Central memory CD8-positive, alpha-beta T cell (primary cell): ENCODE data around the gene PCNT.
"Not testable (repeated sequence)": the region's sequence is repeated elsewhere in the genome, so short reads cannot be mapped to it uniquely, and the experiment has no call there.

Experiments
- ATAC-seq: fragments of 150-1000 bp; cut with Tn5 transposase; replicated peaks from 2 replicates; pipeline ENCODE4 v1.10.0; 2022; ENCODE audit warnings: mild to moderate bottlenecking, moderate FRiP score, moderate number of reproducible peaks; ENCODE audit not compliant: poor library complexity, severe bottlenecking; ENCODE audit errors: extremely low read depth
- DNase-seq, 2 donors: peaks; one replicate each; pipeline ENCODE4 v3.0.0; 2021; ENCODE audit warnings: low spot score in 2 of 2
- H3K27ac Mint-ChIP-seq: one replicate; pipeline ENCODE4 v1.8.0; 2022; ENCODE audit warnings: low read depth, mild to moderate bottlenecking, moderate library complexity, mixed read lengths
- H3K27me3 Mint-ChIP-seq: one replicate; pipeline ENCODE4 v1.8.0; 2022; ENCODE audit warnings: mixed read lengths
- H3K36me3 Mint-ChIP-seq: one replicate; pipeline ENCODE4 v1.8.0; 2022; ENCODE audit warnings: mild to moderate bottlenecking, moderate library complexity, mixed read lengths; ENCODE audit not compliant: insufficient read depth
- H3K4me1 Mint-ChIP-seq: one replicate; pipeline ENCODE4 v1.8.0; 2022; ENCODE audit warnings: mixed read lengths
- H3K4me3 Mint-ChIP-seq: one replicate; pipeline ENCODE4 v1.8.0; 2022; ENCODE audit warnings: mild to moderate bottlenecking, moderate library complexity, mixed read lengths
- H3K9me3 Mint-ChIP-seq: one replicate; pipeline ENCODE4 v1.8.0; 2022; ENCODE audit warnings: mixed read lengths

Gene PCNT

DNA sequence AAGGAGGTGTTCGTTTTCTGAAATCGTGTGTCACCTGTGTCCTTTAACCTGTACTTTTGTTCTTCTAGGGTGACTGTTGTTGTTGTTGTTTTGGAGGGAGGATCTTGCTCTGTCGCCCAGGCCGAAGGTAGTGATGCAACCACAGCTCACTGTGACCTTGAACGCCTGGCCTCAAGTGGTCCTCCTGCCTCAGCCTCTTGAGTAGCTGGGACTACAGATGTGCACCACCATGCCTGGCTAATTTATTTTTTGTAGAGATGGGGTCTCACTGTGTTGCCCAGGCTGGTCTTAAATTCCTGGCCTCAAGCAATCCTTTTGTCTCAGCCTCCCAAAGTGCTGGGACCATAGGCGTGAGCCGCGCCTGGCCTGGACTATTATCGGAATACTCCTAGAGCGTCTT, 49.0 kb downstream of the PCNT start:
- not testable (repeated sequence) for H3K36me3 Mint-ChIP-seq, H3K4me3 Mint-ChIP-seq, H3K9me3 Mint-ChIP-seq, DNase-seq, ATAC-seq, H3K27me3 Mint-ChIP-seq, H3K27ac Mint-ChIP-seq
- peaks cover 21% of the 10 kb centered on the region for H3K4me1 Mint-ChIP-seq

DNA sequence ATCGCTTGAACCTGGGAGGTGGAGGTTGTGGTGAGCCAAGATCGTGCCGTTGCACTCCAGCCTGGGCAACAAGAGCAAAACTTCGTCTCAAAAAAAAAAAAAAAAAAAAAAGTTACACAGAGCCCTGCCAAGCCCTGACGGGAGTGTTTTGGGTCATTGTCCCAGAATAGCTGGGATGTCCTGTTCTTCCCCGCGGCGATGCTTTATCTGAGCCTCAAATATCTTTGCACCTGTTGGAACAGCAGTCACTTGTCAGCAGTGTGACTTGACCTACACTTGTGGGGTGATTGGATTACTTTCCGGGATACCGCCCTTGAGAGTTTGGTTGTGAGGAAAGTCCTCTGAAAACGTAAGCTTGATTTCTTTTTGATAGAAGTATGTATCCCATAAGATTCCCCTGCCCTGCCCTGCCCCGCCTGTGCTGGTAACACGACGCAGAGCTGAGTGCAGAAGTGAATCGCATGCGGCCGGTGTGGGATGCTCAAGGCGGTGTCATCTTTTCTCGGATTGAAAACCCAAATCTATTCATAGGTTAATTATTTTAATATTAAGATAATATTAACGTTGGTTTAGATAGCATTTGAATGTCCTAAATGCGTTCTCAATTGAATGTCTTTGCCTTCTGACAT, 50.9 kb downstream of the PCNT start:
- DNase-seq (no peak), ATAC-seq (no peak)
- no peak overlapping the region for H3K4me3 Mint-ChIP-seq
- no peaks in the 10 kb centered on the region for H3K27me3 Mint-ChIP-seq
- H3K4me1 Mint-ChIP-seq: peaks cover 15% of the 10 kb centered on the region
- H3K9me3 Mint-ChIP-seq: no peaks in the 10 kb centered on the region
- H3K27ac Mint-ChIP-seq: no peak overlapping the region
- H3K36me3 Mint-ChIP-seq: peaks cover 11% of the 10 kb centered on the region

DNA sequence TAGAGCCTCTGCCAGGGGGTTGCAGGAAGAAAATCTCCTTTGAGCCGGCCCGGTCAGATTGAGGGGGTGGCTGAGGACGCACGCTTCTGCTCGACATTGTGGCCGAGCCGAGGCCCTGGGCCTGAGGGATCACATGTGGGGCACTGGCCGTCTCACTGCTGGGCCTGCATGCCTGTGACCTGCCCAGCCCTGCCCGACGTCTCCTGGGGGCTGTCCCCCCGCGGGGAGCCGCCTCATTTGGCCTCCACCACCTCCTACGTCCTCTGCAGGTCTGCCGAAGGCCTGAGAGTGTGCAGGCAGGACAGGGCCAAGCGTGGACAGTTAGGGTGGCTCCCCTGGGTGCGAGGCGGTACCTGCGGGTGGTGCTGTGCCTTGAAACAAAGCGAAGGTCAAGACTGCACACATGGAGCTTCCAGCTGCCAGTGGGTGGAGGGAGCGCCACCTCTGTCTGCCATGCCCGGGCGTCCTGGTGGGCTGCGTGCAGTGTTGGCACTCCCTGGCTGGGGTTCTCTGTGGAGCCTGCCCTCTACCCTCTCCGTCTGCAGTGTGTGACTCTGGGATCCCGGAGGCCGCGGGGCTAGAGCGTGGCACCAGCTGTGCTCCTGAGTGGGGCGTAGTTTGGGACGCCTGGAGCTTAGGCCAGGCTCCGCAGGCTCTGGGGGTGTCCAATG, 51.7 kb downstream of the PCNT start:
- Mint-ChIP-seq H3K4me1 (peaks cover 15% of the 10 kb centered on the region), H3K4me3 (no peak overlapping the region), H3K36me3 (peaks cover 11% of the 10 kb centered on the region), H3K9me3 (no peaks in the 10 kb centered on the region), H3K27me3 (no peaks in the 10 kb centered on the region), H3K27ac (no peak overlapping the region)
- DNase-seq: no peak
- no peak for ATAC-seq

- H3K27me3 Mint-ChIP-seq: no peaks in the 10 kb centered on the region
- peaks cover 16% of the 10 kb centered on the region for H3K4me1 Mint-ChIP-seq
- no peak for ATAC-seq
- H3K27ac Mint-ChIP-seq: no peak overlapping the region
- no peak for DNase-seq
- H3K36me3 Mint-ChIP-seq: peaks cover 10% of the 10 kb centered on the region
- H3K9me3 Mint-ChIP-seq: no peaks in the 10 kb centered on the region
- no peak overlapping the region for H3K4me3 Mint-ChIP-seq
Measured at GRCh38 chr21:46376231-46376628, 52.3 kb downstream of the PCNT start.

GRCh38 chr21:46376856-46377453, 53.0 kb downstream of the PCNT start:
- DNase-seq: no peak
- Mint-ChIP-seq H3K4me3 (no peak overlapping the region), H3K4me1 (peaks cover 23% of the 10 kb centered on the region), H3K36me3 (peaks cover 12% of the 10 kb centered on the region), H3K9me3 (peaks cover 3% of the 10 kb centered on the region), H3K27me3 (no peaks in the 10 kb centered on the region), H3K27ac (no peak overlapping the region)
- no peak for ATAC-seq

DNA sequence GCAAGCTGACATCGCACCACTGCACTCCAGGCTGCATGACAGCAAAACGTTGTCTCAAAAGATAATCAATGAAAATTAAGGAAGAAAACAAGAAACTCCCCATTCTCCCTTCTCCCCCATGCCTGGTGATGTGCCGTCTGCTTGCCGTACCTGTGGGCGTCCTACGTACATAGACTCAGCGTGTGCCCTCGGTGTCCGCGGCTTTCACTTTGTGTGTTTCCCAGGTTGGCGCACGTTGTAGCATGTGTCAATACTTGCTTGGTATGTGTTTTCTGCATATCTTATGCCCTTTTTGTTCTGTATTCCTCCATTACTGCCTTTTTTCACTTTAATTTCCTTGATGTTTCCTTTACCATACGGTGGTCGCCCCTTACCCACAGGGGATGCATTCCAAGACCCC, 53.8 kb downstream of the PCNT start:
- Mint-ChIP-seq H3K4me3 (no peak overlapping the region), H3K4me1 (peaks cover 20% of the 10 kb centered on the region), H3K9me3 (peaks cover 5% of the 10 kb centered on the region), H3K27me3 (no peaks in the 10 kb centered on the region), H3K27ac (no peak overlapping the region), H3K36me3 (peaks cover 12% of the 10 kb centered on the region)
- ATAC-seq (no peak), DNase-seq (no peak)

- H3K36me3 Mint-ChIP-seq: peaks cover 12% of the 10 kb centered on the region
- H3K27me3 Mint-ChIP-seq: no peaks in the 10 kb centered on the region
- no peak for ATAC-seq
- no peak for DNase-seq
- H3K9me3 Mint-ChIP-seq: peaks cover 5% of the 10 kb centered on the region
- no peak overlapping the region for H3K4me3 Mint-ChIP-seq
- H3K4me1 Mint-ChIP-seq: peaks cover 20% of the 10 kb centered on the region
- no peak overlapping the region for H3K27ac Mint-ChIP-seq
Measured at GRCh38 chr21:46379105-46379504, 55.1 kb downstream of the PCNT start.

GRCh38 chr21:46379691-46380090, 55.7 kb downstream of the PCNT start:
- H3K4me1 Mint-ChIP-seq: peaks cover 20% of the 10 kb centered on the region
- DNase-seq: no peak
- H3K4me3 Mint-ChIP-seq: no peak overlapping the region
- no peak for ATAC-seq
- peaks cover 5% of the 10 kb centered on the region for H3K9me3 Mint-ChIP-seq
- no peaks in the 10 kb centered on the region for H3K27me3 Mint-ChIP-seq
- no peak overlapping the region for H3K27ac Mint-ChIP-seq
- peaks cover 8% of the 10 kb centered on the region for H3K36me3 Mint-ChIP-seq

GRCh38 chr21:46381541-46381940, 57.6 kb downstream of the PCNT start:
- no peak overlapping the region for H3K27ac Mint-ChIP-seq
- H3K4me3 Mint-ChIP-seq: no peak overlapping the region
- H3K36me3 Mint-ChIP-seq: peaks cover 12% of the 10 kb centered on the region
- H3K9me3 Mint-ChIP-seq: peaks cover 5% of the 10 kb centered on the region
- ATAC-seq: no peak
- H3K4me1 Mint-ChIP-seq: peaks cover 20% of the 10 kb centered on the region
- no peak for DNase-seq
- no peaks in the 10 kb centered on the region for H3K27me3 Mint-ChIP-seq

GRCh38 chr21:46384556-46384955, 60.6 kb downstream of the PCNT start:
- H3K4me3 Mint-ChIP-seq: no peak overlapping the region
- H3K36me3 Mint-ChIP-seq: peaks cover 16% of the 10 kb centered on the region
- no peaks in the 10 kb centered on the region for H3K27me3 Mint-ChIP-seq
- no peak for ATAC-seq
- DNase-seq: no peak
- H3K4me1 Mint-ChIP-seq: peaks cover 12% of the 10 kb centered on the region
- H3K27ac Mint-ChIP-seq: peak overlapping the region; percentile 41
- H3K9me3 Mint-ChIP-seq: peaks cover 5% of the 10 kb centered on the region

GRCh38 chr21:46385846-46386733, 62.1 kb downstream of the PCNT start:
- no peak overlapping the region for H3K4me3 Mint-ChIP-seq
- H3K27me3 Mint-ChIP-seq: no peaks in the 10 kb centered on the region
- peaks cover 5% of the 10 kb centered on the region for H3K9me3 Mint-ChIP-seq
- H3K27ac Mint-ChIP-seq: no peak overlapping the region
- H3K4me1 Mint-ChIP-seq: peaks cover 10% of the 10 kb centered on the region
- DNase-seq: no peak
- peaks cover 20% of the 10 kb centered on the region for H3K36me3 Mint-ChIP-seq
- ATAC-seq: no peak

DNA sequence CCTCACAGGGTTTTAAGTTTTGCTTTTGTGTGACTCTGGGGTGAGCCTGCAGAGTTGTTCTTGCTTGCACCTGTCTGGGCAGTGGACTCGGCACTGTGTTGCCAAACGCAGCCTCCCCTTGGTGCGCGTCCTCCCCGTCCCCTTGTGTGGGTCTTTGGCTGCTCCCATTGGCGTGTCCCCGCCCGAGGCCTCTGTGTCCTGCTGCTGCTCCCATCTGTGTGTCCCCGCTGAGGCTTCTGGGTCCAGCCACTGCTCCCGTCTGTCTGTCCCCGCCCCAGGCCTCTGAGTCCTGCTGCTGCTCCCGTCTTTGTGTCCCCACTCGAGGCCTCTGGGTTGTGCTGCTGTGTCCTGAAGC, 62.8 kb downstream of the PCNT start:
- ATAC-seq (no peak), DNase-seq (no peak)
- Mint-ChIP-seq H3K9me3 (peaks cover 5% of the 10 kb centered on the region), H3K27me3 (no peaks in the 10 kb centered on the region), H3K27ac (no peak overlapping the region), H3K4me1 (peaks cover 5% of the 10 kb centered on the region), H3K36me3 (peaks cover 19% of the 10 kb centered on the region), H3K4me3 (no peak overlapping the region)
